Measurements from ENCODE around the gene EVC.
"Not testable (repeated sequence)": the region's sequence is repeated elsewhere in the genome, so short reads cannot be mapped to it uniquely, and the experiment has no call there.

EVC gene

GRCh38 chr4:5708449-5709206 is 2.4 kb upstream of the EVC start, which contains the start of gene EVC2:
TSS of gene EVC2 (minus strand) at chr4:5708559. CDS start at chr4:5708513, 46 bp downstream.
- peak; percentile 25 for DNase-seq (ENCODE audit: low spot score)

- DNase-seq (ENCODE audit: low spot score) = no peak
Observed at GRCh38 chr4:5709207-5709575, 1.8 kb upstream of the EVC start.

DNA sequence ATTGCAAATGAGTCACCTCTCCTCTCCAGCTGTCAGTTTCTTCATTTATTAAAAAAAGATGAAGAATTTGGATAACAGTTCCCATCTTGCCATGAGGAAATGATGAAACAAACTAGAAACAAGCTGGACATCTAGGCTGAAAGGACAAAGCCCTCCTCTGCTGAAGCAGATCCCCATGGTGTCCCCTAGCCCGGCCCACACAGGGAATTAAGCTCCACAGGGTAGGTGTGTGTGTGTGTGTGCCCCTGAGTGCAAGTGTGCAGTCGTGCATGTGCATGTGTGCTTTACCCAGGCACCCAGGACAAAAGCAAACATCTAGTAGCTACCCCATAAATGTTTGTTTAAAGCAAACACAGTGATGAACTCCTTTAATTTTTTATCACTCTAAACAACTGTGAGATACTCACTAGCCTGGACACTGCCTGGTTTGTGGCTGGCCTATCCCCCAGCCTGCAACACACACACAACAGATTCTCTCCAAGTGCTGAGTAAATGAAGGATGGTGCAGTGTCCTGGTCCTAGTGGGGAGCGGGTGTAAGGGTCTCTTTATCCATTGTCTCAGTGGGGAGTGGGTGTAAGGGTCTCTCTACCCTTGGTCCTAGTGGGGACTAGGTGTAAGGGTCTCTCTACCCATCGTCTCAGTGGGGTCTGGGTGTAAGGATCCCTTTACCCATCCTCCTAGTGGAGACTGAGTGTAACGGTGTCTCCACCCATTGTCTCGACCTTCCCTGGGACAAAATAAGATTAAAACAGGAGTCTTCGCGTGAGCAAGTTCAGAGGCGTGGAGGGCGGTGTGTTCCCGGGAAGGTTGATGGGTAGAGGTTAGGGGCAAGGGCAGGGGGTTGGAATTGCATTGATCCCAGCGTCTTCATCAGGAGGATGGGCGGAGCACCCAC is 688 bp upstream of the EVC start:
- DNase-seq (ENCODE audit: low spot score) = no peak

GRCh38 chr4:5711479-5712184 is 631 bp downstream of the EVC start:
- DNase-seq (ENCODE audit: low spot score) = no peak

- DNase-seq (ENCODE audit: low spot score) = peak; percentile 33
Observed at GRCh38 chr4:5712517-5712916, 1.5 kb downstream of the EVC start.

DNA sequence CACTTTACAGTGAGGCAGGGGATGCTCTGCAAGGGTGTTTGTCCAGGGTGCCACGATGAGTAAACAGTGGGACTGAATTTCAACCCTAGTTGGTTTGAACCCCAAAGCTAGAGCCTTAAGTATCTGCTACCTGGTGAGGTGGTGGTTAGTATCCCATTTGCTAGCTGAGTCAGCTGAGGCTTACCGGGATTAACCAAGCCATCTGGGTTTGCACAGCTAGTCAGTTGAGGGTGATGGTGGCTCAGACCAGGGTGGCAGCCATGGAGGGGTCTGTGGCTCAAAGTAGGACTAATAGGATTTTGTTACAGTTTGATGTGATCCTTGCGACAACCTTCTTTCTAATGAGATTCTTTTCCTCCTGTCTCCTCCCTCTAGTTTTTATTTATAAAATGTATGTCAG is 1.9 kb downstream of the EVC start:
- no peak for DNase-seq (ENCODE audit: low spot score)

DNA sequence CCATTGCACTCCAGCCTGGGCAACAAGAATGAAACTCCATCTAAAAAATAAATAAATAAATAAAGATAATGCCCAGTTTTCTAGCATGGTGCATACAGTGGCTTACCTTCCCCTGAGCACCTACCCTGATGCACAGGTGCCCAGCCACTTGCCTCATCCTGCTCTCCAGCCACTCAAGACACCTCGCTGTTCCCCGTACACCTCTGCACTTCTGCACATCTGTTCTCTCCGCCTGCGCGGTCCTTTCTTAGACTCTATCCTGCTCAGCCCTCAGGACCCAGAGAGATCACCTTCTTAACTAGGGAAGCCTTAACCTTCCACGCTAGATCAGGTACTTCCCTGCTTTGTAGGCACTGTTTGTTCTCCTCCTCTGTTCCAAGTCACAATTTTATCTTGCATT is 2.9 kb downstream of the EVC start:
- no peak for DNase-seq (ENCODE audit: low spot score)

DNA sequence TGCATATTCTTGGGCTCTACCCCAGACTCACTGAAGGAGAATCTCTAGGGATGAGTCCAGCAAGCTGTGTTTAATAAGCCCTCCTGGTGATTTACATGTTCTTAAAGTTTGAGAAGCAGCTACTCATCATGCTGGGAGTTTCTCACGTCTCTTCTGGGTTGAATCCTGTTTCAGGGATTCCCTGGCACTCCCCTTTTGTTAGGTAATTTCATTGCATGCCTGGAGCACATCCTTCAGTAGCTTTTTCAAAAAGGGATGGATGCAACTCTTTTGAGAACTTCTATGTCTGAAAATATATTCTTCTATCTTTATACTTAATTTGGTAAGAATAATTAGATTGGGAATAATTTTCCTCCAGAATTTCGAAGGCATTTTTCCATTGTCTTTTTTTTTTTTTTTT is 4.4 kb downstream of the EVC start:
- DNase-seq (ENCODE audit: low spot score) = no peak

GRCh38 chr4:5716391-5716790 is 5.4 kb downstream of the EVC start:
- no peak for DNase-seq (ENCODE audit: low spot score)

- DNase-seq (ENCODE audit: low spot score) = no peak
Observed at GRCh38 chr4:5717449-5718158, 6.6 kb downstream of the EVC start.

- no peak for DNase-seq (ENCODE audit: low spot score)
Observed at GRCh38 chr4:5718411-5718810, 7.4 kb downstream of the EVC start.

DNA sequence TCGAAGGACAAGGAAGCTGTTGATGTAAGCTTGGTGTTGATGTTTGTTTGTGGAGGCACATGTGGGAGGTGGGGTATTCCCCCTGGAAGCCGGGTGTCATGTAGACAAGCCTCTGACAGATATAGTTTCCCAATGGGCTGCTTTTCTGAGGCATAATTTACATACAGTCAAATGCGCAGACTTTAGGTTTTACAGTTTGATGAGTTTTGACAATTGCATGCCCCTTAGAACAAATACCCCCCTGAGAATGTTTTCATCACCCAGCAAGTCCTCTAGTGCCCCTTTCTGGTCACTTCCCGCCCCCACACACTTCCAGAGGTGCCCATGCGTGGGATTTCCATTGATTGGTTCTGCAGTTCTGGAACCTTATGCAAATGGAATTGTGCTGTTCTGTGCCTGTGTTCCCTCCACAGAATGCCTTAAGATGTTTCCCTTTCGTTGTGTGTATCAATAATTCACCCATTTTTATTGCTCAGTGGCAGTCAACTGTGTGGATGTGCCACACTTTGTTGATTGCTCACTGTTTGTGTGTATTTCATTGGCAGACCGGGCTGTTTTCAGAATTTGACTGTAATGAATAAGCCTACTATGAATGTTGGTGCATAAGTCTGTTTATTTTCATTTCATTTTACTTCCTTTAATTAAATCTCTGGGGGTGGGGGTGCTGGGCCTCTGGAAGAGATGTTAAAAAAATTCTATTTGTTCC is 8.5 kb downstream of the EVC start:
- no peak for DNase-seq (ENCODE audit: low spot score)

GRCh38 chr4:5720157-5720850 is 9.3 kb downstream of the EVC start:
- DNase-seq (ENCODE audit: low spot score) = no peak

DNA sequence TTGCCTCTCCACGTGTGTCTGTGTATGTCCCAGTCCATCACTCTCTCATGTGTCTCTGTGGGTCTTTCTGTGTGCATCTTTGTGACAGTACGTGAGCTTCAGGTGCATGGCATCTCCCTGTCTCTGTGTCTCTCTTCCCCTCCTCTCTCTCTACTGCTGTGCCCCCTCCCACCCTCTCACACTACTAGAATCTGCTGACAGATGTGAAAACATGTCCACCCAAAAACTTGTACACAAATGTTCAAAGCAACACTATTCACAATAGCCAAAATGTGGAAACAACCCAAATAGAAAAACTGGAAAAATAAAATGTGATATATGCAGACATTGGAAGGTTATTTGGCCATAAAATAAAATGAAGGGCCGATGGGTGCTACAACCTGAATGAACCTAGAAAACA is 10.0 kb downstream of the EVC start:
- no peak for DNase-seq (ENCODE audit: low spot score)

GRCh38 chr4:5721923-5722322 is 10.9 kb downstream of the EVC start:
- DNase-seq (ENCODE audit: low spot score) = no peak

DNA sequence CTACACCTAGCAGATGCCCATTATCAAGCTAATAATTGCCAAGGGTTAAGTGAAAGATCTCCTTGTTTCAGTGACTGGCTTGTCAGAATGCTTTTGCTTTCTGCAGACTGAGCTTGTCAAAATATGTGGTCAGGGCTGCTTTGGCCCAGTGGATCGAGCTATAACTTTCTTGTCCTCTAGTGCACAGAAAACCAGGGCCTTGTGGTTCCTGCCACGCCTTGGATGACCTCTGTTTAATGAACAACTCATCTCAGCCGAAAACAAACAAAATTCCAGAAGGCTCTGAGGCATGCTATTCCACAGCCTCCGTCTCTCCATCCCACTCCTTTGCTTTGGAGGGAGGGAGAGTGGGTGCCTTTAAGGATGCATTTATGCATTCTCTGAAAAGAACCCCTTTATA is 11.3 kb downstream of the EVC start:
- no peak for DNase-seq (ENCODE audit: low spot score)

- no peak for DNase-seq (ENCODE audit: low spot score)
Observed at GRCh38 chr4:5724377-5724776, 13.4 kb downstream of the EVC start.

GRCh38 chr4:5728412-5728811 is 17.4 kb downstream of the EVC start:
- not testable (repeated sequence) for DNase-seq (ENCODE audit: low spot score)

- DNase-seq (ENCODE audit: low spot score) = no peak
Observed at GRCh38 chr4:5730436-5730835, 19.4 kb downstream of the EVC start.
